HEK293 (cell line): ENCODE measurements around the gene WBP2NL.
A peak's percentile ranks its signal among the peaks of the same experiment; 100 is the strongest.

Experiments
- GFI1B ChIP-seq: fragments of 450-650 bp; formaldehyde crosslinking; IDR thresholded peaks from 2 replicates; pipeline ENCODE4 v1.5.1; 2016; ENCODE audit warnings: missing biosample characterization, missing genetic modification characterization
- GLIS1 ChIP-seq: fragments of 450-650 bp; formaldehyde crosslinking; IDR thresholded peaks from 2 replicates; pipeline ENCODE4 v1.5.1; 2016; ENCODE audit warnings: missing biosample characterization, missing genetic modification characterization
- HOXA7 ChIP-seq: sonication (generic); formaldehyde crosslinking; IDR thresholded peaks from 2 replicates; pipeline ENCODE4 v1.8.1; 2022; ENCODE audit warnings: missing genetic modification reagents, borderline replicate concordance
- PRDM1 ChIP-seq: fragments of 450-650 bp; formaldehyde crosslinking; IDR thresholded peaks from 2 replicates; pipeline ENCODE4; 2016; ENCODE audit warnings: missing biosample characterization, missing genetic modification characterization
- RBAK ChIP-seq: fragments of 450-650 bp; formaldehyde crosslinking; IDR thresholded peaks from 2 replicates; pipeline ENCODE4 v1.5.1; 2016; ENCODE audit warnings: missing biosample characterization, missing genetic modification characterization
- SCRT2 ChIP-seq: fragments of 450-650 bp; formaldehyde crosslinking; IDR thresholded peaks from 2 replicates; pipeline ENCODE4 v1.5.1; 2016; ENCODE audit warnings: missing biosample characterization, missing genetic modification characterization
- TRIM28 ChIP-seq: IDR thresholded peaks from 2 replicates; pipeline ENCODE4 v1.6.1; 2011; ENCODE audit warnings: low read length, control low read depth, borderline replicate concordance
- ZNF112 ChIP-seq: fragments of 450-650 bp; formaldehyde crosslinking; IDR thresholded peaks from 2 replicates; pipeline ENCODE4 v1.5.0; 2017; ENCODE audit warnings: missing biosample characterization, missing genetic modification characterization
- ZNF16 ChIP-seq: fragments of 450-650 bp; formaldehyde crosslinking; IDR thresholded peaks from 2 replicates; pipeline ENCODE4 v1.5.1; 2016; ENCODE audit warnings: low read depth, missing biosample characterization, missing genetic modification characterization
- ZNF221 ChIP-seq: fragments of 450-650 bp; formaldehyde crosslinking; IDR thresholded peaks from 2 replicates; pipeline ENCODE4 v1.5.1; 2017; ENCODE audit warnings: missing biosample characterization, missing genetic modification characterization, borderline replicate concordance
- ZNF266 ChIP-seq: fragments of 450-650 bp; formaldehyde crosslinking; IDR thresholded peaks from 2 replicates; pipeline ENCODE4 v1.5.1; 2016; ENCODE audit warnings: missing biosample characterization, missing genetic modification characterization, low read depth
- ZNF311 ChIP-seq: fragments of 450-650 bp; formaldehyde crosslinking; IDR thresholded peaks from 2 replicates; pipeline ENCODE4 v1.5.1; 2017; ENCODE audit warnings: missing biosample characterization, missing genetic modification characterization, borderline replicate concordance
- ZNF404 ChIP-seq: fragments of 450-650 bp; formaldehyde crosslinking; IDR thresholded peaks from 2 replicates; pipeline ENCODE4 v1.5.1; 2017; ENCODE audit warnings: missing biosample characterization, missing genetic modification characterization
- ZNF423 ChIP-seq: fragments of 450-650 bp; formaldehyde crosslinking; IDR thresholded peaks from 2 replicates; pipeline ENCODE4 v1.5.1; 2016; ENCODE audit warnings: missing biosample characterization, missing genetic modification characterization
- ZNF626 ChIP-seq: fragments of 450-650 bp; sonication (Bioruptor Pico); formaldehyde crosslinking; IDR thresholded peaks from 2 replicates; pipeline ENCODE4 v1.5.1; 2018; ENCODE audit warnings: missing biosample characterization, missing genetic modification characterization, inconsistent platforms
- ZNF677 ChIP-seq: fragments of 450-650 bp; IDR thresholded peaks from 2 replicates; pipeline ENCODE4 v1.5.0; 2018; ENCODE audit warnings: missing biosample characterization, mild to moderate bottlenecking, missing genetic modification characterization, moderate library complexity
- ZNF76 ChIP-seq: fragments of 450-650 bp; formaldehyde crosslinking; IDR thresholded peaks from 2 replicates; pipeline ENCODE4; 2016; ENCODE audit warnings: low read depth, missing biosample characterization, missing genetic modification characterization, borderline replicate concordance
- ZNF777 ChIP-seq: fragments of 450-650 bp; formaldehyde crosslinking; IDR thresholded peaks from 2 replicates; pipeline ENCODE4 v1.5.1; 2017; ENCODE audit warnings: missing biosample characterization, missing genetic modification characterization, borderline replicate concordance
- ZNF791 ChIP-seq: fragments of 450-650 bp; formaldehyde crosslinking; IDR thresholded peaks from 2 replicates; pipeline ENCODE4 v1.5.1; 2016; ENCODE audit warnings: missing biosample characterization, missing genetic modification characterization
- ZSCAN30 ChIP-seq: fragments of 450-650 bp; IDR thresholded peaks from 2 replicates; pipeline ENCODE4 v1.5.1; 2018; ENCODE audit warnings: missing biosample characterization, mild to moderate bottlenecking, missing genetic modification characterization, moderate library complexity
- TF ChIP-seq, protein P1 (sequence below): fragments of 450-650 bp; formaldehyde crosslinking; IDR thresholded peaks from 2 replicates; pipeline ENCODE4 v1.5.1; 2016; ENCODE audit warnings: missing biosample characterization, missing genetic modification characterization
- TF ChIP-seq, protein P2 (sequence below): fragments of 450-650 bp; formaldehyde crosslinking; IDR thresholded peaks from 2 replicates; pipeline ENCODE4 v1.5.1; 2016; ENCODE audit warnings: missing biosample characterization, missing genetic modification characterization
- TF ChIP-seq, protein P3 (sequence below): IDR thresholded peaks from 2 replicates; pipeline ENCODE4 v1.6.1; 2011; ENCODE audit warnings: mild to moderate bottlenecking, low read depth, low read length, borderline replicate concordance
- TF ChIP-seq, protein P4 (sequence below): fragments of 450-650 bp; IDR thresholded peaks from 2 replicates; pipeline ENCODE4 v1.5.1; 2018; ENCODE audit warnings: missing biosample characterization, missing genetic modification characterization
- TF ChIP-seq, protein P5 (sequence below): fragments of 450-650 bp; formaldehyde crosslinking; IDR thresholded peaks from 2 replicates; pipeline ENCODE4 v1.5.1; 2016; ENCODE audit warnings: missing biosample characterization, missing genetic modification characterization
- TF ChIP-seq, protein P6 (sequence below): fragments of 450-650 bp; formaldehyde crosslinking; IDR thresholded peaks from 2 replicates; pipeline ENCODE4 v1.5.1; 2016; ENCODE audit warnings: missing biosample characterization, missing genetic modification characterization

Gene WBP2NL

DNA sequence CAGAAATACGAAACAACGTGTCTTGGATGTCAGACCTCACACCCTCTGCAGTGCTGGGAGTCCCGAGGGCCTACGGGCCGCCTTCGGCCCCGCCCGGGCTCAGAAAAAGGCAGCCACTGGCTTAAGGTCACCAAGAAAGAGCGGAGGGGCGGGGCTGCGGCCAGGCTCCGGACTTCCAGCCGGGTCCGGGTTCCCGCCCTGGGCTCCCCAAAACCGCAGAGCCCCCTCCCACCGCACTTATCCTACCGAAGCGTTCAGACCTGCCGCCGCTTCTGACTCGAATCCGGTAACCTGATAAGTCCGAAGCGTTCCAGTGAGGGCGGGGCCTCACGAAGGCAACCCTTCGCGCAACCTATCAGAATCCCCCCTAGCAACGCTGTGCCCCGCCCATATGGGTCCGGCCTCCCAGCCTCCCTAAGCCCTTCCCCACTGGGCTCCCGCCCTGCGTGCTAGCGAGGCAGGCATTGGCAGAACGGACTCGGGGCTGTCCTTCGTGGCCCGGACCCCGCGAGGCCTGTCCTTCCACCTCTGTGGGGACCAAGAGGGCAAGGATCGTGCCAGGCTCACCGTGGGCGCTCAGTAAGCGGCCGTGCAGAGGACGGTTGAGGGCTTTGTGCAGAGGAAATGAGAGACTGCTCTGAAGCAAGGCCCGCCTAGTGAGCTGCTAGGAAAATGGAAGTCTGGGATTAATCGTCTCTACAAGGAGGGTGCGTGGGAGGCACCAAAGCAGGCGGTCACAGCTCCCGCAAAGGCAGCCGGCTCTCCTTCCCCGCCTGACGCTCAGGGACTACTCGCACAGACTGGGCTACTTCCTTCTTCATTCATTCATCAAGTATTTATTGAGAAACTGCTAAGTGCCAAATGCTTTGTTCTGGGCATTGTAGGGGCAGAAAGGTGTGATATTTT lies 72.2 kb downstream of the WBP2NL start, which contains the start of gene NAGA (continued):
- TF ChIP-seq, protein P1, sequence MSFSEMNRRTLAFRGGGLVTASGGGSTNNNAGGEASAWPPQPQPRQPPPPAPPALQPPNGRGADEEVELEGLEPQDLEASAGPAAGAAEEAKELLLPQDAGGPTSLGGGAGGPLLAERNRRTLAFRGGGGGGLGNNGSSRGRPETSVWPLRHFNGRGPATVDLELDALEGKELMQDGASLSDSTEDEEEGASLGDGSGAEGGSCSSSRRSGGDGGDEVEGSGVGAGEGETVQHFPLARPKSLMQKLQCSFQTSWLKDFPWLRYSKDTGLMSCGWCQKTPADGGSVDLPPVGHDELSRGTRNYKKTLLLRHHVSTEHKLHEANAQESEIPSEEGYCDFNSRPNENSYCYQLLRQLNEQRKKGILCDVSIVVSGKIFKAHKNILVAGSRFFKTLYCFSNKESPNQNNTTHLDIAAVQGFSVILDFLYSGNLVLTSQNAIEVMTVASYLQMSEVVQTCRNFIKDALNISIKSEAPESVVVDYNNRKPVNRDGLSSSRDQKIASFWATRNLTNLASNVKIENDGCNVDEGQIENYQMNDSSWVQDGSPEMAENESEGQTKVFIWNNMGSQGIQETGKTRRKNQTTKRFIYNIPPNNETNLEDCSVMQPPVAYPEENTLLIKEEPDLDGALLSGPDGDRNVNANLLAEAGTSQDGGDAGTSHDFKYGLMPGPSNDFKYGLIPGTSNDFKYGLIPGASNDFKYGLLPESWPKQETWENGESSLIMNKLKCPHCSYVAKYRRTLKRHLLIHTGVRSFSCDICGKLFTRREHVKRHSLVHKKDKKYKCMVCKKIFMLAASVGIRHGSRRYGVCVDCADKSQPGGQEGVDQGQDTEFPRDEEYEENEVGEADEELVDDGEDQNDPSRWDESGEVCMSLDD = peak; percentile 78; the same call in 1 of the 2 replicates
- no peak for TF ChIP-seq ZNF311 (tag by site-specific recombination)
- no peak for TF ChIP-seq ZNF112 (tag by site-specific recombination)
- TF ChIP-seq GLIS1 (tag by site-specific recombination) = peak; percentile 85
- no peak for TF ChIP-seq GFI1B (tag by site-specific recombination)
- no peak for TF ChIP-seq ZNF626
- TF ChIP-seq ZNF266 (tag by site-specific recombination) = no peak
- TF ChIP-seq ZNF677 (tag by site-specific recombination) = no peak
- no peak for TF ChIP-seq ZNF777 (tag by site-specific recombination)
- no peak for TF ChIP-seq ZNF404 (tag by site-specific recombination)
- TF ChIP-seq ZNF221 (tag by site-specific recombination) = no peak
- TF ChIP-seq RBAK (tag by site-specific recombination) = no peak
- TF ChIP-seq ZSCAN30 (tag by site-specific recombination) = peak; percentile 28; the same call in 1 of the 2 replicates
- TF ChIP-seq, protein P2, sequence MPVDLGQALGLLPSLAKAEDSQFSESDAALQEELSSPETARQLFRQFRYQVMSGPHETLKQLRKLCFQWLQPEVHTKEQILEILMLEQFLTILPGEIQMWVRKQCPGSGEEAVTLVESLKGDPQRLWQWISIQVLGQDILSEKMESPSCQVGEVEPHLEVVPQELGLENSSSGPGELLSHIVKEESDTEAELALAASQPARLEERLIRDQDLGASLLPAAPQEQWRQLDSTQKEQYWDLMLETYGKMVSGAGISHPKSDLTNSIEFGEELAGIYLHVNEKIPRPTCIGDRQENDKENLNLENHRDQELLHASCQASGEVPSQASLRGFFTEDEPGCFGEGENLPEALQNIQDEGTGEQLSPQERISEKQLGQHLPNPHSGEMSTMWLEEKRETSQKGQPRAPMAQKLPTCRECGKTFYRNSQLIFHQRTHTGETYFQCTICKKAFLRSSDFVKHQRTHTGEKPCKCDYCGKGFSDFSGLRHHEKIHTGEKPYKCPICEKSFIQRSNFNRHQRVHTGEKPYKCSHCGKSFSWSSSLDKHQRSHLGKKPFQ (tag by site-specific recombination) = no peak
- no peak for TF ChIP-seq ZNF423 (tag by site-specific recombination)
- TF ChIP-seq, protein P3, sequence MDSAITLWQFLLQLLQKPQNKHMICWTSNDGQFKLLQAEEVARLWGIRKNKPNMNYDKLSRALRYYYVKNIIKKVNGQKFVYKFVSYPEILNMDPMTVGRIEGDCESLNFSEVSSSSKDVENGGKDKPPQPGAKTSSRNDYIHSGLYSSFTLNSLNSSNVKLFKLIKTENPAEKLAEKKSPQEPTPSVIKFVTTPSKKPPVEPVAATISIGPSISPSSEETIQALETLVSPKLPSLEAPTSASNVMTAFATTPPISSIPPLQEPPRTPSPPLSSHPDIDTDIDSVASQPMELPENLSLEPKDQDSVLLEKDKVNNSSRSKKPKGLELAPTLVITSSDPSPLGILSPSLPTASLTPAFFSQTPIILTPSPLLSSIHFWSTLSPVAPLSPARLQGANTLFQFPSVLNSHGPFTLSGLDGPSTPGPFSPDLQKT = no peak
- TF ChIP-seq HOXA7 (CRISPR knock-in tag) = no peak
- no peak for TF ChIP-seq SCRT2 (tag by site-specific recombination)
- no peak for TF ChIP-seq ZNF791 (tag by site-specific recombination)
- TF ChIP-seq, protein P4, sequence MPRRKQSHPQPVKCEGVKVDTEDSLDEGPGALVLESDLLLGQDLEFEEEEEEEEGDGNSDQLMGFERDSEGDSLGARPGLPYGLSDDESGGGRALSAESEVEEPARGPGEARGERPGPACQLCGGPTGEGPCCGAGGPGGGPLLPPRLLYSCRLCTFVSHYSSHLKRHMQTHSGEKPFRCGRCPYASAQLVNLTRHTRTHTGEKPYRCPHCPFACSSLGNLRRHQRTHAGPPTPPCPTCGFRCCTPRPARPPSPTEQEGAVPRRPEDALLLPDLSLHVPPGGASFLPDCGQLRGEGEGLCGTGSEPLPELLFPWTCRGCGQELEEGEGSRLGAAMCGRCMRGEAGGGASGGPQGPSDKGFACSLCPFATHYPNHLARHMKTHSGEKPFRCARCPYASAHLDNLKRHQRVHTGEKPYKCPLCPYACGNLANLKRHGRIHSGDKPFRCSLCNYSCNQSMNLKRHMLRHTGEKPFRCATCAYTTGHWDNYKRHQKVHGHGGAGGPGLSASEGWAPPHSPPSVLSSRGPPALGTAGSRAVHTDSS (tag by site-specific recombination) = no peak
- no peak for TF ChIP-seq PRDM1
- TF ChIP-seq ZNF76 (tag by site-specific recombination) = peak; percentile 90
- TF ChIP-seq TRIM28 = 0 out of 2 replicates have a peak, but pooled peaks have one; percentile 52
- TF ChIP-seq, protein P5, sequence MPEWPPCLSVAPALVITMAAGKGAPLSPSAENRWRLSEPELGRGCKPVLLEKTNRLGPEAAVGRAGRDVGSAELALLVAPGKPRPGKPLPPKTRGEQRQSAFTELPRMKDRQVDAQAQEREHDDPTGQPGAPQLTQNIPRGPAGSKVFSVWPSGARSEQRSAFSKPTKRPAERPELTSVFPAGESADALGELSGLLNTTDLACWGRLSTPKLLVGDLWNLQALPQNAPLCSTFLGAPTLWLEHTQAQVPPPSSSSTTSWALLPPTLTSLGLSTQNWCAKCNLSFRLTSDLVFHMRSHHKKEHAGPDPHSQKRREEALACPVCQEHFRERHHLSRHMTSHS = no peak
- no peak for TF ChIP-seq ZNF16
- TF ChIP-seq, protein P6, sequence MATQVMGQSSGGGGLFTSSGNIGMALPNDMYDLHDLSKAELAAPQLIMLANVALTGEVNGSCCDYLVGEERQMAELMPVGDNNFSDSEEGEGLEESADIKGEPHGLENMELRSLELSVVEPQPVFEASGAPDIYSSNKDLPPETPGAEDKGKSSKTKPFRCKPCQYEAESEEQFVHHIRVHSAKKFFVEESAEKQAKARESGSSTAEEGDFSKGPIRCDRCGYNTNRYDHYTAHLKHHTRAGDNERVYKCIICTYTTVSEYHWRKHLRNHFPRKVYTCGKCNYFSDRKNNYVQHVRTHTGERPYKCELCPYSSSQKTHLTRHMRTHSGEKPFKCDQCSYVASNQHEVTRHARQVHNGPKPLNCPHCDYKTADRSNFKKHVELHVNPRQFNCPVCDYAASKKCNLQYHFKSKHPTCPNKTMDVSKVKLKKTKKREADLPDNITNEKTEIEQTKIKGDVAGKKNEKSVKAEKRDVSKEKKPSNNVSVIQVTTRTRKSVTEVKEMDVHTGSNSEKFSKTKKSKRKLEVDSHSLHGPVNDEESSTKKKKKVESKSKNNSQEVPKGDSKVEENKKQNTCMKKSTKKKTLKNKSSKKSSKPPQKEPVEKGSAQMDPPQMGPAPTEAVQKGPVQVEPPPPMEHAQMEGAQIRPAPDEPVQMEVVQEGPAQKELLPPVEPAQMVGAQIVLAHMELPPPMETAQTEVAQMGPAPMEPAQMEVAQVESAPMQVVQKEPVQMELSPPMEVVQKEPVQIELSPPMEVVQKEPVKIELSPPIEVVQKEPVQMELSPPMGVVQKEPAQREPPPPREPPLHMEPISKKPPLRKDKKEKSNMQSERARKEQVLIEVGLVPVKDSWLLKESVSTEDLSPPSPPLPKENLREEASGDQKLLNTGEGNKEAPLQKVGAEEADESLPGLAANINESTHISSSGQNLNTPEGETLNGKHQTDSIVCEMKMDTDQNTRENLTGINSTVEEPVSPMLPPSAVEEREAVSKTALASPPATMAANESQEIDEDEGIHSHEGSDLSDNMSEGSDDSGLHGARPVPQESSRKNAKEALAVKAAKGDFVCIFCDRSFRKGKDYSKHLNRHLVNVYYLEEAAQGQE (tag by site-specific recombination) = no peak
